ENCODE data around the gene MAP9.

GRCh38 chr4:155403886-155404285 is 27.1 kb upstream of the MAP9 start:
- TF ChIP-seq CTCF (IDR thresholded peaks at IDR 0.05): peak in 2 of 3 donors; percentile 10 to 22
- TF ChIP-seq POLR2A (IDR thresholded peaks at IDR 0.05): no peak
- no peak for TF ChIP-seq POLR2AphosphoS5 (IDR thresholded peaks at IDR 0.05)

Data from breast epithelium (tissue), 3 donors.